ENCODE results near the gene KRT79.
"Not testable (repeated sequence)": the region's sequence is repeated elsewhere in the genome, so short reads cannot be mapped to it uniquely, and the experiment has no call there.

KRT79 gene

GRCh38 chr12:52860102-52860823, 26.2 kb upstream of the KRT79 start:
- no peak for DNase-seq (ENCODE audit: low spot score)

- DNase-seq (ENCODE audit: low spot score) = no peak
Observed at GRCh38 chr12:52857500-52857899, 23.4 kb upstream of the KRT79 start.

- DNase-seq (ENCODE audit: low spot score) = no peak
Observed at GRCh38 chr12:52856787-52857186, 22.7 kb upstream of the KRT79 start.

- DNase-seq (ENCODE audit: low spot score) = not testable (repeated sequence)
Observed at GRCh38 chr12:52856077-52856476, 22.0 kb upstream of the KRT79 start.

- no peak for DNase-seq (ENCODE audit: low spot score)
Observed at GRCh38 chr12:52851787-52852186, 17.7 kb upstream of the KRT79 start.

DNA sequence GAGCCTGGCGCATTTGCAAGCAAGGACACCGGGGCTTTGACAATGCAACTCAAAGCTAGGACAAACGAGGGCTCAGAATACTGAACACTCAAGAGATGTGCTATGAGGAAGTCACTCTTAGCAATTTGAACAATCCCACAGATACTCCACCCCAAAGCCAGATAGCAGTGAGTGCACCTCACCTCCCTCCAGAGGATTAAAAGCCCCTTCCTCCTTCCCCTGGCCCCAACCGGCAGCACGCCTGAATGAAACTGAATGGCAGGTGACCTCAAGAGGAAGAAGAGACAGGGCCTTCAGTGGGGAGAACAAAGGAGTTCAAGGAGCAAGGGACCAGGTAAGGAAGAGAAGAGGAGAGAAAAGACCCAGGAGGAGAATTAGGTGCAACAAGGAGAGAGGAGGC, 16.6 kb upstream of the KRT79 start:
- DNase-seq (ENCODE audit: low spot score) = no peak

DNA sequence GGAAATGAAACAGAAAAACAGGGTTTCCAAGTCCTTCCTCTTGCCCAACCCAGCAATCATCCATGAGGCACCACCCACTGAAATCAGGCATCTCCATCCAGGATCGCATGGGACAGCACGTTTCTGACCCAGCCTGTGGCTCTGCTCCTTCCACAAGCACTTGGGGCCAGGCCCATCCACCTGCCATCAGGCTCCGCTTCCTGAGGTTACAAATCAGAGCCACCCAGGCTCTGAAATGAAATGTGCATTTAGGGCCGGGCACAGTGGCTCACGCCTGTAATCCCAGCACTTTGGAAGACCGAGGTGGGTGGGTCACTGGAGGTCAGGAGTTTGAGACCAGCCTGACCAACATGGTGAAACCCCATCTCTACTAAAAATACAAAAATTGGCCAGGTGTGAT, 15.4 kb upstream of the KRT79 start:
- DNase-seq (ENCODE audit: low spot score) = no peak

DNA sequence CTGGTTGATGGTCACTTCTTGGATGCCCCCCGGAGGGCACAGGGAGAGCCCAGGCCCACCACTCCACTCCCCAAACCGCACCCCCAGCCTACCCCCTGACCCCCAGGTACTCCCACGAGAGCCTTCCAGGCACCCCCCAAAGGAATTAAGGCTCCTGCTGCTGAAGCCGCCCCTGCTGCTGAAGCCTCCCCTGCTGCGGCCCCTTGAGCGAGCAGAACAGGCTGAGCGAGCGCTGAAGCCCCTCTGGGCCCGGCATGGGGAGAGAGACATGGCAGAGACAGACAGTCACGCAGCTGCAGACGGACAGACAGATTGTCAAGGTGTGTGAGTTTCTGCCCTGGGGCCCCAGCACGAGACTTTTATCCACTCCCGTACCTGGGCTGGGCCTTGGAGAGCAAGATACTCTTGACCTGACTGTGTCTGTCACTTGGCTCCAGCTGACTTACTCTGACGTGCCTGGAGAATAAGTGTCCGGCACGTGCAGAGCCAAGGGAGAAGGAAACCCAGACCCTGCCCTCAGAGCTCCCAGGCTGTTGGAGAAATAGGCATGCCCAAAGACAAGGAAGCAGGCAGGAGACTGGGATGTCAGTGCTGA, 14.6 kb upstream of the KRT79 start, which contains the start of gene KRT78:
Gene KRT78 (minus strand): TSS at position 334 of the 595 bp plus-strand sequence. CDS start 64 bp downstream, at position 270.
- no peak for DNase-seq (ENCODE audit: low spot score)

- DNase-seq (ENCODE audit: low spot score) = no peak
Observed at GRCh38 chr12:52847335-52848102, 13.4 kb upstream of the KRT79 start.

DNA sequence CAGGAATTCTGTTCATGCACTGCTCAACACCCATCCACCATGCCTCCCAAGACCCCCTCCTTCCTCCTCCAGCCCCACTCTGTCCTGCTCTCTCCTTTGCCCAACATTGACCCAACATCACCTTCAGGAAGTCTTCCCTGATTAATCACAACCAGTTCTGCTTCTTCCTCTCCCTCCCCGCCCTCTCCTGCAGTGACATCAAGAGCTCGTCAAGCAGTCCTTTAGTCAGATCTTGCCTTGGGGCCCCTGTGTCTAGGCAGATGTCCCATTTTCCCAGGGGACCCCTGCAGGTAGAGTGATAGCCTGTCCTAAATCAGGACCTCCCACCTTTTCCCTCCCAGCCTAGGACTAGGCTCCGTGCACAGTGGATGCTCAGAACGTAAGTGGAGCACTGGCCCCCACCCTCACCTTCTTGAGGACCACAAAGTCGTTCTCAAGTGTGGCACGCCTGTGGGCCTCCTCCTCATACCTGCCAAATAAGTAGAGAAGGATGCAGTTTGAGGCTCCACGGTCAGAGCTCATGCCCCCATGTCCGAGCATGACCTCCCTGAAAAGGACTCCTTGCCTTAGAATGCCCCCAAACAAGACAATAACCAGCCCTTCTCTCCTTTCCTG, 12.4 kb upstream of the KRT79 start:
- DNase-seq (ENCODE audit: low spot score) = no peak

- DNase-seq (ENCODE audit: low spot score) = no peak
Observed at GRCh38 chr12:52845946-52846345, 11.8 kb upstream of the KRT79 start.

GRCh38 chr12:52844386-52844785, 10.3 kb upstream of the KRT79 start:
- no peak for DNase-seq (ENCODE audit: low spot score)

DNA sequence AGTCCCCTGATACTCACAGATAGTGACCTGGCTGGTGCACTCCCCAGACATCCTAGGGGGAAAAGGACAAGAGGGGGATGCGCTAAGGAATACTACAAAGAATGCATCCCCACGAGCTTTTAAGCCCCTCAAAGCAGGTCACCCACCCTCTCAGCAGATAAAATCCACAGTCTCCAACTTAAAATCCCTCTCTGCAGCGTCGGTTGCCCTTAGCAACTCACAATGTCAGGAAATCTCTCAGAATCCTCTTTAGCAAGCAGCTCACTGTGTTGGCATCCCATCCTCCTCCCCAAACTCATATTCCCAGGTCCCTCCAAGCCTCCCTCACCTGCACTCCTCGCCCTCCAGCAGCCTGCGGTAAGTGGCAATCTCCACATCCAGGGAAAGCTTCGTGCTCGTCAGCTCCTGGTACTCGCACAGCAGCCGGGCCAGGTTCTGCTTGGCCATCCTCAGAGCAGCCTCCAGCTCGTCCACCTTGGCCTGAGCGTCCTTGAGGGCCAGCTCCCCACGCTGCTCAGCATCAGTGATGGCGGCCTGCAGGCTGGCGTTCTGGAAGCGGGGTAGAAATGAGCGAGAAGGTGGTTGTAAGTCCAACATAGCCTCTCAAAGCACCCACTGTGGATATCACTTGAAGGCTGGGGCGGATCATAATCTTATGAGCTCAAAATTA, 5.5 kb upstream of the KRT79 start:
- no peak for DNase-seq (ENCODE audit: low spot score)

DNA sequence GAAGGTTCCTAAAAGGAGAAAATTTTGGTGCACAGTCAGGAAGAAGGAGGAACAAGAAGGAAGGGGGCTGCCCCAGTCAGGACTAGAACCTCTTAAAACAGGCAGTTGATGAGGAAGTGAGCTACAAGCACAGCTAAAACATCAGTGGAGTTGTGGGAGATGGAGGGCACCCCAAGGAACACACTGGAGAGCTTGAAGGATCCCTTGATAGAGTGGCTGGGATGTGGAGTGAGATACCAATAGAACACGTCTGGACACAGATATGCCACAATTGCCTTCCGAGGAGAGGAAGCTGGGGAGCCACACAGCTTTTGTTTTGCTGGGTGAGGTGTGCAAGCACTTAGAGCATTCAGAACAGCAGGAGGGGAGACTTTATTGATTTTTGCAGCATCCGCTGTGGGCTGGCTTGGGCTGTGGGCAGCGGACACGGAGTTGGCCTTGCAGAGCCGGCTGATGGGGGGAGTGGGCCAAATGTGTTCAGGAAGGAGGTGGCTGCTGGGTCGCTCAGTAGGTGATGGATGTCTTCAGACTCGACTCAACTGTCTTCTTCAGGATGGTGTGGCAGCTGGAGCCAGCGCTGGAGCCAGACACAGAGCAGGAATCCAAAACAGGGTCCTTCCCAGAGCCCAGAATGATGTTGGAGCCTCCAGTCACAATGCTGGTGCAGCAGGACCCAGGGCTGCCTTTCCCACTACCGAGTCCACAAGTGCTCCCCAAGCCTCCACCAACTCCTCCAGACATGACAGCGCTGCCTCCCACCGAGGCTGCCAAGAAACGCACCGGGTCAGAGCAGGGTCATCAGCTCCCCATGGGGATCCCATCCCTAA, 4.7 kb upstream of the KRT79 start:
- DNase-seq (ENCODE audit: low spot score) = no peak

GRCh38 chr12:52837781-52838608, 3.9 kb upstream of the KRT79 start:
- no peak for DNase-seq (ENCODE audit: low spot score)

GRCh38 chr12:52837413-52837741, 3.3 kb upstream of the KRT79 start:
- DNase-seq (ENCODE audit: low spot score) = no peak

- no peak for DNase-seq (ENCODE audit: low spot score)
Observed at GRCh38 chr12:52836491-52837412, 2.6 kb upstream of the KRT79 start.

GRCh38 chr12:52836042-52836466, 1.9 kb upstream of the KRT79 start:
- DNase-seq (ENCODE audit: low spot score) = no peak
